ENCODE data around the gene CTNNA1. TPM values are rescaled to one million over a fixed set of nuclear protein-coding genes. Genes with fewer than 3 reads are reported as not detected.

Gene CTNNA1
- total RNA-seq, 1 donor from 2014 or later: 310 TPM

DNA sequence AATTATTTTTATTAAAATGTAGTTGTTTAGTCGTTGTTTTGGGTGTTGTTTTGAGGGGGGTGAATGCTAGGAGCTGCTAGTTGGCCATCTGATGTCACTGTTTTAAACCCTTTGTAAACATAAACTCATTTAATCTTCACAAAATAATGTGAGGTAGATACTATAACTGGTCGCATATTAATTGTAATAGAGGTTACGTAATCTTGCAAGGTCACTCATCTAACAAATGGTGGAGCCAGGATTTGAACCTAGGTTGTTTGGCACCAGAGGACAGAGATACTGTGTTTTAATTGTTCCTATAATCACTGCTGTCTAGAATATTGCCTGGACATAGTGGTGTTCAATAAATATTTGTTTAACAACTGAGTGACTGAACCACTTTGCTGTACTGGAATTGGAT, 67.5 kb downstream of the CTNNA1 start:
- Histone ChIP-seq H3K4me1 (peaks cover 0 to 41% of the 10 kb centered on the region in 2 donors), H3K4me3 (no peak overlapping the region), H3K9me3 (no peaks in the 10 kb centered on the region), H3K36me3 (no peaks in the 10 kb centered on the region), H3K27me3 (no peaks in the 10 kb centered on the region), H3K27ac (no peak overlapping the region)
- TF ChIP-seq, protein P1, sequence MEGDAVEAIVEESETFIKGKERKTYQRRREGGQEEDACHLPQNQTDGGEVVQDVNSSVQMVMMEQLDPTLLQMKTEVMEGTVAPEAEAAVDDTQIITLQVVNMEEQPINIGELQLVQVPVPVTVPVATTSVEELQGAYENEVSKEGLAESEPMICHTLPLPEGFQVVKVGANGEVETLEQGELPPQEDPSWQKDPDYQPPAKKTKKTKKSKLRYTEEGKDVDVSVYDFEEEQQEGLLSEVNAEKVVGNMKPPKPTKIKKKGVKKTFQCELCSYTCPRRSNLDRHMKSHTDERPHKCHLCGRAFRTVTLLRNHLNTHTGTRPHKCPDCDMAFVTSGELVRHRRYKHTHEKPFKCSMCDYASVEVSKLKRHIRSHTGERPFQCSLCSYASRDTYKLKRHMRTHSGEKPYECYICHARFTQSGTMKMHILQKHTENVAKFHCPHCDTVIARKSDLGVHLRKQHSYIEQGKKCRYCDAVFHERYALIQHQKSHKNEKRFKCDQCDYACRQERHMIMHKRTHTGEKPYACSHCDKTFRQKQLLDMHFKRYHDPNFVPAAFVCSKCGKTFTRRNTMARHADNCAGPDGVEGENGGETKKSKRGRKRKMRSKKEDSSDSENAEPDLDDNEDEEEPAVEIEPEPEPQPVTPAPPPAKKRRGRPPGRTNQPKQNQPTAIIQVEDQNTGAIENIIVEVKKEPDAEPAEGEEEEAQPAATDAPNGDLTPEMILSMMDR (IDR thresholded peaks at IDR 0.05): no peak
- DNase-seq (ENCODE audit: low spot score in 2 of 2): no peak
- intact Hi-C loops (cut with DNase I): loop anchor here (5.0 to 10.0 kb wide), 2 partner anchors 107 to 444 kb away; no protein-coding TSS in a partner anchor

DNA sequence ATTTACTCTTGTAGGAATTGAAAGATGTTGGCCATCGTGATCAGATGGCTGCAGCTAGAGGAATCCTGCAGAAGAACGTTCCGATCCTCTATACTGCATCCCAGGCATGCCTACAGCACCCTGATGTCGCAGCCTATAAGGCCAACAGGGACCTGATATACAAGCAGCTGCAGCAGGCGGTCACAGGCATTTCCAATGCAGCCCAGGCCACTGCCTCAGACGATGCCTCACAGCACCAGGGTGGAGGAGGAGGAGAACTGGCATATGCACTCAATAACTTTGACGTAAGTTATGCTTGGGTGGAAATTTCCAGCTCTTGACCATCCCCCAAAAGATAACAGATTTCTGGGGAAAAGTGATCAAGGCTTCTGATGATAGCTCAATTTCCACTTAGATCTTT, 71.3 kb downstream of the CTNNA1 start:
- Histone ChIP-seq H3K4me1 (peaks cover 0 to 21% of the 10 kb centered on the region in 2 donors), H3K36me3 (peaks cover 6 to 32% of the 10 kb centered on the region in 2 donors), H3K27me3 (no peaks in the 10 kb centered on the region), H3K4me3 (no peak overlapping the region), H3K27ac (no peak overlapping the region), H3K9me3 (no peaks in the 10 kb centered on the region)
- intact Hi-C loops (cut with DNase I): loop anchor here (5.0 to 10.0 kb wide), 2 partner anchors 103 to 440 kb away; no protein-coding TSS in a partner anchor
- no peak for DNase-seq (ENCODE audit: low spot score in 2 of 2)
- TF ChIP-seq, protein P1 (IDR thresholded peaks at IDR 0.05): no peak

DNA sequence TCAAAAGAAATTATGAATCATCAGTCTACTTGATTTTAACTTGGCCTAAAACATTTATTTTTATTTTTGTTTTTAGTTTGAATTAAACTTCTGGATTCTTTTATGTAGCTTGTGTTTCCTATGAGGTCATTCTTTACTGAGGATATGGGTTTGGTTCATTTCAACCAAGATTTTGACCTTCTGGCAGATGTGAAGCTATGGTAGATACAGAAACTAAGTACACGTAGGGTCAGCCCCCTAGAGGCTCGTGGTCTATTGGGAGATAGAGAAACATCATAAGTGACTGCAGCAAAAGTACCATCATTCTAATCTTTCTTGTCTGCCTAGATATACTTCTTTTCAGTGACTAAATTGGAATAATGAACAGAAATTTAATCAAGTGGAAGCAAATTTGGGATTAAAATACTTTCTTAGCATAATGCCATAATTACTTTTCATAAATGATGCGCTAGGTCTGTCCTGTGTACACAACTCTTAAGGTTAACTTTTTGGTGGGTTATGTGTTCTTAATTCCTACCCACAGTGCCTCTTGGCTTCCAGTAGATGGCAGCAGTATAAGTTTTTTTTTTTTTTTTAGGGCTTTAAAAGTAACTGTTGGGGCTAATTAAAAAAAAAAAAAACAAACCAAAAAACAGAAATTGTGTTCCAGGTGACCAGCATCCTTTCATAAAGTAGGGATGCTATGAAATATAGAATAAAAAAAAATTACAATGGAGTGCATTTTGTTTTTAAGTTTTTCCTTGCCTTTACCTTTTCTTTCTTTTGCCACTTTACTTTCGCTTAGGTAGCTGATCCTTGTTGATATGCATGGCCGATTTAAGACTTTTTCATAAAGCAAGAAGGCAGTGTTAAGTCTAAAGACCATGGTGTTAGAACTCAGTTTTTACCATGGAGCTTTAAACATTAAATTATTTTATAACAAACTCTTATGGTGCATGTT, 72.0 kb downstream of the CTNNA1 start:
- Histone ChIP-seq H3K4me1 (peaks cover 0 to 20% of the 10 kb centered on the region in 2 donors), H3K27ac (peak overlapping the region in 1 of 2 donors; percentile 40), H3K36me3 (peaks cover 6 to 32% of the 10 kb centered on the region in 2 donors), H3K27me3 (no peaks in the 10 kb centered on the region), H3K4me3 (no peak overlapping the region), H3K9me3 (no peaks in the 10 kb centered on the region)
- TF ChIP-seq, protein P1 (IDR thresholded peaks at IDR 0.05): peak in 2 of 3 experiments; percentile 43 to 55
- intact Hi-C loops (cut with DNase I): loop anchor here (5.0 to 10.0 kb wide), 2 partner anchors 102 to 440 kb away; no protein-coding TSS in a partner anchor
- no peak for DNase-seq (ENCODE audit: low spot score in 2 of 2)

DNA sequence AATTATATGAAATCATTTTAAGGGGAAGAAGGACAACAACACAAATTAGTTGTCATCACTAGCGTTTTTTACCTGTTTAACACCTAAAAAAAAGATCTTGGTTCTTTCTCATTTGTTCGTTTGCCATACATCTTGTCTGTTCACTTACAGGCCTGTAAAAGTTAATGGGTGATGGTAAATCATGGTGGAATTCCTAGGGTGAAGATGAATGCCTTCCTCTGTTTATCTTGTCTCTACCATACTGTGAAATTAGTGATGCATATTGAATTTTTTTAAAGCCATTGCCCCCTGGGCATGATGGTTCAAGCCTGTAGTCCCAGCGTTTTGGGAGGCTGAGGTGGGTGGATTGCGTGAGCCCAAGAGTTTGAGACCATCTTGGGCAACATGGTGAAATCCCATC, 75.3 kb downstream of the CTNNA1 start:
- intact Hi-C loops (cut with DNase I): loop anchor here (10.0 kb wide), 1 partner anchor 436 kb away; no protein-coding TSS in a partner anchor
- TF ChIP-seq, protein P1 (IDR thresholded peaks at IDR 0.05): no peak
- Histone ChIP-seq H3K27ac (no peak overlapping the region), H3K9me3 (no peaks in the 10 kb centered on the region), H3K4me3 (no peak overlapping the region), H3K27me3 (no peaks in the 10 kb centered on the region), H3K36me3 (peaks cover 6 to 32% of the 10 kb centered on the region in 2 donors), H3K4me1 (peaks cover 0 to 10% of the 10 kb centered on the region in 2 donors)
- no peak for DNase-seq (ENCODE audit: low spot score in 2 of 2)

DNA sequence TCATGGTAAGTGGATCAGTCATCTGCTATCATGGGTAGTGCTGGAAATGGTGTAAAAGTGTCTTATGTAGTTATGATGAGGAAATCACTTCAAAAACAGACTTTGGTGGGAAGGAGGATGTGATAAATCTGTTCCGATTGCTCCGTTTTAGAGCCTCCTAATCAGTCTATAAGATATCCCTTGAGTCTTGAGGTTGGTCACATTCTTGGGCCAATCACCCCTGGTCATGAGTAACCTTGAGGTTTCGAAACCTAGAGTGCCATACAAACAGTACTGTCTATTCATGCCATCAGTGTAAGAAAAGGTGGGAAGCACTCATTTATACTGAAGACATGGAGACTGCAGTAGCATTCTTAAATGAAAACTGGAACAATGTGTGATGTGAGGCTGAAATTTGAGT, 76.1 kb downstream of the CTNNA1 start:
- Histone ChIP-seq H3K27ac (no peak overlapping the region), H3K9me3 (no peaks in the 10 kb centered on the region), H3K4me1 (peaks cover 0 to 9% of the 10 kb centered on the region in 2 donors), H3K27me3 (no peaks in the 10 kb centered on the region), H3K4me3 (no peak overlapping the region), H3K36me3 (peaks cover 6 to 32% of the 10 kb centered on the region in 2 donors)
- TF ChIP-seq, protein P1 (IDR thresholded peaks at IDR 0.05): no peak
- no peak for DNase-seq (ENCODE audit: low spot score in 2 of 2)
- intact Hi-C loops (cut with DNase I): loop anchor here (10.0 kb wide), 1 partner anchor 435 kb away; no protein-coding TSS in a partner anchor

Data from ascending aorta (tissue), 2 donors.